Measurements from ENCODE around the gene NUDCD3. TPM values are rescaled to one million over a fixed set of nuclear protein-coding genes. Genes with fewer than 3 reads are reported as not detected.
A peak's percentile ranks its signal among the peaks of the same experiment; 100 is the strongest.

NUDCD3 gene
- total RNA-seq, 1 experiment from 2014 or later: 71.9 TPM

DNA sequence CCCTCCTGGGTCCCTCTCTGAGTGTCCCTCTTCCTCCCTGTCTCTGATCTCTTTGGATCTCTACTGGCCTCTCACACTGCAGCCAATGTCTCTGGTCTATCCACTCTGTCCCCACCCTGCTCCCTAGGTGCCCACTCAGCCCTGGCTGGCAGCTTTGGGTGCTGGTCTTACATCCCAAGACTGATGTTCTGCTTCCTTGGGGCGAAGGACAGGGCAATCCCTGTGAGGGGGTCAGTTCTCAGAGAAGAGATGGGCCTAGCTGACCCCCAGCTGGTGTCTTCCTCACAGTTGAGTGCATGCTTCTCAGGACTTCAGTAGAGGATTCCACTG is 113.4 kb downstream of the NUDCD3 start:
- H3K23me2 ChIP-seq (ENCODE audit: insufficient read length, low read depth, low read length, poor library complexity, severe bottlenecking): no peaks in the 10 kb centered on the region

More for the DNA sequence above, 113.4 kb downstream of the NUDCD3 start:
- no CpG with 5 or more reads among the region's 1 CpG for WGBS (ENCODE audit: extremely low coverage, insufficient read length, low lambda C conversion rate)
- H3K27ac Mint-ChIP-seq: no peak overlapping the region; a peak in 1 of 7 replicates
- no peak overlapping the region for H3K4me2 ChIP-seq (ENCODE audit: insufficient read depth, insufficient read length, low read length)
- no peak overlapping the region for H2BK5ac ChIP-seq (ENCODE audit: insufficient read length, low read length)
- no peak overlapping the region for H2BK15ac ChIP-seq (ENCODE audit: low read depth, low read length)
- H2AFZ ChIP-seq (ENCODE audit: low read length): no peak overlapping the region
- H3K4ac ChIP-seq (ENCODE audit: low read depth, low read length): no peak overlapping the region
- no peak overlapping the region for H4K8ac ChIP-seq (replicated peaks; ENCODE audit: insufficient read length, low read depth, low read length)
- H3K79me2 ChIP-seq (ENCODE audit: insufficient read depth, low read length): no peaks in the 10 kb centered on the region
- peak; percentile 20 for DNase-seq
- peaks cover 15% of the 10 kb centered on the region for H3K27me3 Mint-ChIP-seq (ENCODE audit: low read depth)
- H3K4me3 Mint-ChIP-seq: no peak overlapping the region; a peak in 1 of 5 replicates
- peaks cover 2% of the 10 kb centered on the region for H3K4me1 ChIP-seq (ENCODE audit: insufficient read depth, low read length)
- no peak overlapping the region for H3K14ac ChIP-seq (ENCODE audit: insufficient read depth, low read length)
- no peak overlapping the region for H3K9ac ChIP-seq (ENCODE audit: extremely low read depth, insufficient read length, low read length)
- no peaks in the 10 kb centered on the region for H3K9me3 ChIP-seq (ENCODE audit: control insufficient read depth, low read depth, low read length)
- H3K18ac ChIP-seq (ENCODE audit: insufficient read length, low read depth, low read length): no peak overlapping the region
- no peak overlapping the region for H4K91ac ChIP-seq (ENCODE audit: insufficient read length, low read depth, low read length)
- H2BK120ac ChIP-seq (ENCODE audit: low read depth, low read length, poor library complexity, severe bottlenecking): no peak overlapping the region
- H3K9me3 Mint-ChIP-seq: no peaks in the 10 kb centered on the region
- TF ChIP-seq, protein P1, sequence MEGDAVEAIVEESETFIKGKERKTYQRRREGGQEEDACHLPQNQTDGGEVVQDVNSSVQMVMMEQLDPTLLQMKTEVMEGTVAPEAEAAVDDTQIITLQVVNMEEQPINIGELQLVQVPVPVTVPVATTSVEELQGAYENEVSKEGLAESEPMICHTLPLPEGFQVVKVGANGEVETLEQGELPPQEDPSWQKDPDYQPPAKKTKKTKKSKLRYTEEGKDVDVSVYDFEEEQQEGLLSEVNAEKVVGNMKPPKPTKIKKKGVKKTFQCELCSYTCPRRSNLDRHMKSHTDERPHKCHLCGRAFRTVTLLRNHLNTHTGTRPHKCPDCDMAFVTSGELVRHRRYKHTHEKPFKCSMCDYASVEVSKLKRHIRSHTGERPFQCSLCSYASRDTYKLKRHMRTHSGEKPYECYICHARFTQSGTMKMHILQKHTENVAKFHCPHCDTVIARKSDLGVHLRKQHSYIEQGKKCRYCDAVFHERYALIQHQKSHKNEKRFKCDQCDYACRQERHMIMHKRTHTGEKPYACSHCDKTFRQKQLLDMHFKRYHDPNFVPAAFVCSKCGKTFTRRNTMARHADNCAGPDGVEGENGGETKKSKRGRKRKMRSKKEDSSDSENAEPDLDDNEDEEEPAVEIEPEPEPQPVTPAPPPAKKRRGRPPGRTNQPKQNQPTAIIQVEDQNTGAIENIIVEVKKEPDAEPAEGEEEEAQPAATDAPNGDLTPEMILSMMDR (conservative IDR thresholded peaks at IDR 0.05): no peak
- H3T11ph ChIP-seq (ENCODE audit: low read length): no peak overlapping the region
- H2AK5ac ChIP-seq (ENCODE audit: insufficient read length, low read length): no peak overlapping the region
- H2BK12ac ChIP-seq (ENCODE audit: insufficient read length, low read depth, low read length): no peak overlapping the region
- H2BK20ac ChIP-seq (ENCODE audit: low read depth, low read length, poor library complexity, severe bottlenecking): no peak overlapping the region
- H4K5ac ChIP-seq (ENCODE audit: insufficient read length, low read depth, low read length): no peak overlapping the region
- H4K20me1 ChIP-seq (ENCODE audit: control insufficient read depth, insufficient read depth, insufficient read length): no peaks in the 10 kb centered on the region
- H3K56ac ChIP-seq (ENCODE audit: insufficient read length, low read depth, low read length): no peak overlapping the region
- no peak overlapping the region for H3K23ac ChIP-seq (ENCODE audit: insufficient read length, low read depth, low read length)
- no peaks in the 10 kb centered on the region for H3K79me1 ChIP-seq (ENCODE audit: insufficient read depth, low read depth, low read length, poor library complexity, severe bottlenecking)
- H3K27ac ChIP-seq (ENCODE audit: insufficient read length, low read depth, low read length): no peak overlapping the region
- H3K27me3 ChIP-seq (ENCODE audit: insufficient read depth, low read length): no peaks in the 10 kb centered on the region
- no peaks in the 10 kb centered on the region; a peak in 1 of 7 replicates for H3K36me3 Mint-ChIP-seq (ENCODE audit: insufficient read depth in 1 of 3, low read depth in 3 of 3)
- H3K4me1 Mint-ChIP-seq: no peaks in the 10 kb centered on the region

All from H9 (cell line).